ENCODE measurements around the gene IGFBP7. TPM values are rescaled to one million over a fixed set of nuclear protein-coding genes. Genes with fewer than 3 reads are reported as not detected.

IGFBP7 gene
- 70.4 and 336 TPM in 2 replicates for total RNA-seq

GRCh38 chr4:57109847-57110639 is at the start of gene IGFBP7:
IGFBP7 (minus strand) TSS chr4:57110385; CDS start chr4:57110351, 34 bp downstream.

Other genes starting within 250 kb of the IGFBP7 start
- 34.0 and 35.9 TPM in 2 replicates for gene REST, start 202.5 kb downstream of the IGFBP7 start, total RNA-seq
- 15.1 and 19.7 TPM in 2 replicates for gene NOA1, start 132.8 kb downstream of the IGFBP7 start, total RNA-seq
- 140 and 161 TPM in 2 replicates for gene POLR2B, start 131.5 kb downstream of the IGFBP7 start, total RNA-seq